ENCODE results near the gene STK24. TPM values are rescaled to one million over a fixed set of nuclear protein-coding genes. Genes with fewer than 3 reads are reported as not detected.

Gene STK24
- total and polyA plus RNA-seq, 10 of the 15 experiments (the other 5 are each of a cell fraction or from before 2014, with no cell fraction given) = 7.5 to 115 (median 52.9) TPM

DNA sequence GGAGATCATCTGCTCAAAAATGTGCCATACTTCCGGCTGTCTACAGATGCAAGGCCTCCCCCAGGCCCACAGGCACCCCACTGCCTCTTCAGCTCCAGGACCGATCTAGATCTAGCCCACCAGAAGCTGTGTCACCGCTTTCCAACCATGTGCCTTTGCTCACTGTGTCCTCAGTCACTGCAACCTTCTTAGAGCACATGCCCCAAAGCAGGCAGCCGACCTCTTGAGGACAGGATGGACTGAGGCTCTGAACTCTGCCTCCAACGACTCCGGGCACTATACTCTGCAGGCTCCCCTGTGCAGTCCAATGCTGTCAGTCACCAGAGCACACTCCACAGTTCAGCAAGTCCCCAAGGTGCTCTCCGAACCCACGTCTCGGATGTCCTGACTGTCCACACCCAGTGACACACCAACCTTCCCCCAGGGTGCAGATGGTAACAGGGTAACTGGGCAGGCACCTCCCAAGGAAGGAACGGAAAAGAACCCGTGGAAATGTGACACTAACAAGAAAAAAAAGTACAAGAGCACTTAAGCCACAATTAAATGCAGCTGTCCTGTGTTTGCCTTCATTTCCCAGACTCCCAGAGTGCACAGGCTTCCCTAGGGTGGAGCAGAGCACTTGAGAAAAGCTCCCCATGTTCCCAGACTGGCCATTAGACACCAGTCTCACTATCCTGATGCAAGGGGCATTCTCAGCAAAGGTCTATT, 4.8 kb downstream of the STK24 start:
- DNase-seq (ENCODE audit: low read depth, low spot score) (no peak), FAIRE-seq (no peak), ATAC-seq (peak; percentile 39)
- Histone ChIP-seq H3K4me2 (ENCODE audit: control insufficient read depth, insufficient read depth) (peak overlapping the region; percentile 91), H3K27me3 (replicated peaks in 1 of 2; ENCODE audit: control insufficient read depth in 2 of 2, insufficient read depth in 2 of 2, low read length in 1 of 2) (no peaks in the 10 kb centered on the region), H3K79me2 (ENCODE audit: control insufficient read depth, insufficient read depth, low read length) (peaks cover 94% of the 10 kb centered on the region), H3K4me1 (ENCODE audit: control insufficient read depth, insufficient read depth, low read length) (peaks cover 31% of the 10 kb centered on the region), H3K9ac (ENCODE audit: control insufficient read depth, insufficient read depth, low read length) (peak overlapping the region; percentile 51), H2AFZ (ENCODE audit: control insufficient read depth, low read depth, low read length) (no peak overlapping the region), H3K27ac (ENCODE audit: control insufficient read depth, insufficient read depth) (peak overlapping the region; percentile 73), H4K20me1 (ENCODE audit: control insufficient read depth, insufficient read depth) (peaks cover 3% of the 10 kb centered on the region; the same call in 1 of the 2 replicates), H3K36me3 (ENCODE audit: control insufficient read depth in 2 of 2, insufficient read depth in 2 of 2, low read length in 1 of 2) (peaks cover 0 to 2% of the 10 kb centered on the region in 2 experiments; a peak in 1 of 4 replicates), H3K4me3 (peak overlapping the region; percentile 87), H3K9me3 (replicated peaks; ENCODE audit: control insufficient read depth, insufficient read depth, low read length) (peaks cover 3% of the 10 kb centered on the region; the same call in 1 of the 3 replicates)
- 7% methylated on average over 11 of the region's 11 CpGs for WGBS (ENCODE audit: insufficient coverage, insufficient replicate concordance, low lambda C conversion rate, missing lambda C conversion rate)
- RAD21 ChIA-PET (ENCODE audit: unreplicated experiment) = interaction anchor here (0.8 to 4.0 kb wide), 17 partner anchors 8 to 127 kb away, joined by 3 to 35 read pairs (median 5); no protein-coding TSS in a partner anchor
- in situ Hi-C loops (cut with MboI) = loop anchor here (25.0 kb wide), 1 partner anchor 1135 kb away; the partner anchor contains the start of gene RAP2A
- SMC1A ChIA-PET (ENCODE audit: uncharacterized antibody, unreplicated experiment) = interaction anchor here (0.7 to 4.1 kb wide), 24 partner anchors 9 to 716 kb away, joined by 3 to 32 read pairs (median 4); no protein-coding TSS in a partner anchor
- POLR2A ChIA-PET = interaction anchor here (0.6 to 1.6 kb wide), 8 partner anchors 9 to 72 kb away, joined by 3 to 6 read pairs (median 3); no protein-coding TSS in a partner anchor
- CTCF ChIA-PET = interaction anchor here (0.7 to 3.9 kb wide), 8 partner anchors 9 to 89 kb away, joined by 3 to 21 read pairs (median 5); no protein-coding TSS in a partner anchor
- intact Hi-C loops (cut with micrococcal nuclease; ENCODE audit: unreplicated experiment) = loop anchor here (1.0 to 10.0 kb wide), 4 partner anchors 60 to 853 kb away; no protein-coding TSS in a partner anchor
- no TSS peak for BruUV-seq (replicated peaks)
- TF ChIP-seq CEBPB (IDR thresholded peaks at IDR 0.05; ENCODE audit: borderline replicate concordance in 1 of 2, low read depth in 2 of 2, low read length in 2 of 2) = no peak
- TF ChIP-seq, protein P1, sequence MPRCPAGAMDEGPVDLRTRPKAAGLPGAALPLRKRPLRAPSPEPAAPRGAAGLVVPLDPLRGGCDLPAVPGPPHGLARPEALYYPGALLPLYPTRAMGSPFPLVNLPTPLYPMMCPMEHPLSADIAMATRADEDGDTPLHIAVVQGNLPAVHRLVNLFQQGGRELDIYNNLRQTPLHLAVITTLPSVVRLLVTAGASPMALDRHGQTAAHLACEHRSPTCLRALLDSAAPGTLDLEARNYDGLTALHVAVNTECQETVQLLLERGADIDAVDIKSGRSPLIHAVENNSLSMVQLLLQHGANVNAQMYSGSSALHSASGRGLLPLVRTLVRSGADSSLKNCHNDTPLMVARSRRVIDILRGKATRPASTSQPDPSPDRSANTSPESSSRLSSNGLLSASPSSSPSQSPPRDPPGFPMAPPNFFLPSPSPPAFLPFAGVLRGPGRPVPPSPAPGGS (IDR thresholded peaks at IDR 0.05; ENCODE audit: borderline replicate concordance, insufficient read depth, low read depth, low read length, poor library complexity, severe bottlenecking) = no peak
- peak; percentile 47; the same call in 1 of the 2 replicates for TF ChIP-seq POLR2A (IDR thresholded peaks at IDR 0.05; ENCODE audit: low read depth, low read length)
- TF ChIP-seq PKNOX1 (IDR thresholded peaks at IDR 0.05) = peak; percentile 77
- TF ChIP-seq PRDM15 (CRISPR knock-in tag; IDR thresholded peaks at IDR 0.05) = no peak
- TF ChIP-seq NBN (IDR thresholded peaks at IDR 0.05) = no peak
- no peak for TF ChIP-seq IRF3 (IDR thresholded peaks at IDR 0.05)
- no peak for TF ChIP-seq TAF1 (IDR thresholded peaks at IDR 0.05; ENCODE audit: borderline replicate concordance, low read depth, low read length)
- TF ChIP-seq MYC (IDR thresholded peaks at IDR 0.05; ENCODE audit: insufficient read depth, insufficient read length, insufficient replicate concordance, low read length, severe bottlenecking) = no peak
- TF ChIP-seq, protein P2, sequence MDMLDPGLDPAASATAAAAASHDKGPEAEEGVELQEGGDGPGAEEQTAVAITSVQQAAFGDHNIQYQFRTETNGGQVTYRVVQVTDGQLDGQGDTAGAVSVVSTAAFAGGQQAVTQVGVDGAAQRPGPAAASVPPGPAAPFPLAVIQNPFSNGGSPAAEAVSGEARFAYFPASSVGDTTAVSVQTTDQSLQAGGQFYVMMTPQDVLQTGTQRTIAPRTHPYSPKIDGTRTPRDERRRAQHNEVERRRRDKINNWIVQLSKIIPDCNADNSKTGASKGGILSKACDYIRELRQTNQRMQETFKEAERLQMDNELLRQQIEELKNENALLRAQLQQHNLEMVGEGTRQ (IDR thresholded peaks at IDR 0.05; ENCODE audit: borderline replicate concordance, low read depth, low read length) = no peak
- TF ChIP-seq MEF2B (IDR thresholded peaks at IDR 0.05; ENCODE audit: partially characterized antibody, poor library complexity, severe bottlenecking) = peak; percentile 12
- TF ChIP-seq HDGF (IDR thresholded peaks at IDR 0.05) = peak; percentile 48; the same call in 1 of the 2 replicates
- no peak for TF ChIP-seq ZNF384 (IDR thresholded peaks at IDR 0.05; ENCODE audit: borderline replicate concordance, low read depth, low read length)
